NCI-H146 treated with DMSO at 0.1 percent for 48 hours (cell line): Measurements from ENCODE around the gene ACKR2.
A peak's percentile ranks its signal among the peaks of the same experiment; 100 is the strongest.

ENCODE experiments used
- DNase-seq: peaks from one replicate; lab custom pipeline; 2025; ENCODE audit not compliant: unreplicated experiment; lab: John Stamatoyannopoulos, UW

The ACKR2 gene

DNA sequence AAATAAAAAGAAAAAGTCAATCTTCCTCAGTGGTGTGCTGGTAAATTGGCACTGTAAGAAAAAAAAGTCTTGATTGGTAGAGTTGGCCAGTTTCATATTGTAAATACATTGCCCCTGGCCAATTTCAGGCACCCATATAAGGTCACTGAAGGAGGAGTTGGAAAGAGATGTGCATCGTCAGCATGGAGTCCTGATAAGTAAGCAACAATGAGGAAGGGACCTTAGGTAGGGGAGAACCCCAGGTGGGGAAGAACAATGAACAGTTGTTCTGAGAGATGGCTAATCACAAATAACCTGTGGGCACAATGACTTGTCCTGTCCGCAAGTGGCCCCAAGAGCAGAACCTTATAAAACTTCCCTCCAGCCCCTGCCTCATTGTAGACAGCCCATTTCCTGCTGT, 75.1 kb downstream of the ACKR2 start:
- no peak for DNase-seq

DNA sequence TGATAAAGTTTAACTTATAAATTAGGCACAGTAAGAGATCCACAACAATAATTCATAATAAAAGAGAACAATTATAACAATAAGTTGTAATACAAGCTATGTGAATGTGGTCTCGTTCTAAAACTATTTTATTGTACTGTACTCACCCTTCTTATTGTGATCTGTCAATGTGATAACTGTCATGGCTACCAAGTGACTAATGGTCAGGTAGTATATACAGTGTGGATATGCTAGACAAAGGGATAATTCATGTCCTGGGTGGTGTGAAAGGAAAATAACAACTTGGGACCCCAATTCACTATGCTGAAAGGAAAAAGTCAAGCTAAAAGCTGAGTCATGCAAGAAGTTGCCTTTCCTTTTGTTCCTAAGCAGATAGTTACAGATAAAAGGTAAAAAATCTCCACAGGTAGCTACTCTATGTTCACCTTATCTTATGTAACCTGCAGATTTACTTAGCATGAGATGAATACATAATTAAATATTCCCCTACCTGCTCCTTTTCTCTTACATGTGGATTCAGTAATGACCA, 77.1 kb downstream of the ACKR2 start:
- DNase-seq: no peak

DNA sequence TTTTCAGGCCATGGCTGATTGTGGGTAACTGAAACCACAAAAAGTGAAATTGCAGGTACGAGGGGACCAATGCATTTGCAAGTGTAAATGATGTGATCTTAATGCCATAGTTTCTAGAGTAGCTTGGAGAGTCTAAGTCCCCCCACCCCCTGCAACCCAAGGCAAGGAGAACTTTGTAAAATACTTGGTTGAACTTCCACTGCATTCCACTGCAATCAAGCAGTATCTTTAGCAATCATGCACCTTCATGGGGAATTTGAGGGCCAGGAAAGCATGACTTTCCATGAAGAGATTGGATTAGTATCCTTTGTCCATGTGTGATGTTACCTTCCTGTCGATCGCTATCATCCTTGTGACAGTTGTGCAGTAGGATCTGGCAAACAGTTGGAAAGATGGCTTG, 77.8 kb downstream of the ACKR2 start:
- DNase-seq: no peak

DNA sequence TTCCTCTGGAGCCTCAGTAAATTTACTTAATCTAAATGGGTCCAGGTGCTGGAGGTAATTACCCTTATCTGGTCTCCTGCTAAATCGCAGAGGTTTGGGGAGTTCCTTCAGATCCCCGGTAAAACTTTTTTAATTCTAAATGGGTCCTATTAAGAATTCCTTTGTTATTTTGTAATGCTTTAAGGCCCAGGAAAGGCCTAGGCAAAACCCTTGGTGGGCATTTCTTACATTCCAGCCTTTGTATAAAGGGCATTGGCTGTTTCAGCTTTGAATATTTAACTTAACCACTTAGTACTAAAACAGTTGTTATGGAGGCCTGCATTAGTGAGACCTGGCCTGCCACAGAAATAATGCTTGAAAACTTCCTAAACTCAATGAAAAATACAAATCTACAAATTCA, 81.8 kb downstream of the ACKR2 start:
- DNase-seq: no peak

DNA sequence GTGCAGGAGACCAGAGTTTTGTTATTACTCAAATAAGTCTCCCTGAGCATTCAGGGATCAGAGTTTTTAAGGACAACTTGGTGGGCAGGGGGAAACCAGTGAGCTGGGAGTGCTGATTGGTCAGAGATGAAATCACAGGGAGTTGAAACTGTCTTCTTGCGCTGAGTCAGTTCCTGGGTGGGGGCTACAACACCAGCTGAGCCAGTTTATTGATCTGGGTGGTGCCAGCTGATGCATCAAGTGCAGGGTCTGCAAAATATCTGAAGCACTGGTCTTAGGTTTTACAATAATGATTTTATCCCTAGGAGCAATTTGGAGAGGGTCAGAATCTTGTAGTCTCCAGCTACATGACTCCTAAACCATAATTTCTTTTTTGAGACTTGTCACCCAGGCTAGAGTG, 82.9 kb downstream of the ACKR2 start:
- no peak for DNase-seq

DNA sequence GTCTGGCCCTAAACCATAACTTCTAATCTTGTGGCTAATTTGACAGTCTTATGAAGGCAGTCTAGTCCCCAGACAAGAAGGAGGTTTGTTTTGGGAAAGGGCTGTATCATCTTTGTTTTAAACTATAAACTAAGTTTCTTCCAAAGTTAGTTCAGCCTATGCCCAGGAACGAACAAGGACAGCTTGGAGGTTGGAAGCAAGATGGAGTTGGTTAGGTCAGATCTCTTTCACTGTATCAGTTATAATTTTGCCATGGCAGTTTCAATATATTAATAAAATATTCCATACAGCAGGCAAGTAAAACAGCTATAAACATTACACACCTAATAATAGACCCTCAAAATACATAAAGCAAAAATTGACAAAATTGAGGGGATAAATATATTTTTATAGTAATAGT, 83.6 kb downstream of the ACKR2 start:
- no peak for DNase-seq

DNA sequence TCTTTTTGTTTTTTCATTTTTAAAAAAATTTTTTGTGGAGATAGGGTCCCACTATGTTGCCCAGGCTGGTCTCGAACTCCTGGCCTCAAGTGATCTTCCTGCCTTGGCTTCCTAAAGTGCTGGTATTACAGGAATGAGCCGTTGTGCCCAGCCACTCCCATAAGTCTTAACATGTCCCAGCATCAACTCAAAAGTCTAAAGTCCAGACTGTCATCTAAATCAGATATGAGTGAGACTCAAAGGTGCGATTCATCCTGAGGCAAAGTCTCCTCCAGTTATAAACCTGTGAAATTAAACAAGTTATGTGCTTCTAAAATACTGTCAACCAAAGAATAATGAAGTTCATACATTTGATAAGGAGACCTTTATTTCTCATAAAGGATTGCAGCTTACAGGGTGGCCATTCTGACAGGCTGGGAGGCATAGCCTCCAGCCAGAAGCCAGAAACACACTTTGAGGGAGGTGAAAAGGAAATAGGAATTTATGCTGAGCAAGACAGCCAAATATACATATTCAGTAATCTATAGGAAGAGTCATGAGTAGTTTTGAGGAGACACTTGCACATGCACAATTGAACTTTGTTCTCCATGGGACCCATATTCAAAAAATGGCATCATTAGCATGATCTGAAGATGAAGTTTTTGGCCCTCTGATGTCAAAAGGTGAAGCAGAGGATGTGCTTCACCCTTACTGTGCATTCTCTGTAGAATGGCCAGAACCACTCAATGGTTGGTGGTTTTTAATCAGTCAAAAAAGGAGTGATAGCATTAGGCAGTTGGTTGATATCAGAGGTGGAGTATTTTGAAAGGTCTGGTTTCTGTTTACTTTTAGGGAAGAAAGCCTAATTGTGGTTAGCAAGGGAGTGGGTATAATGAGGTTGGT, 85.7 kb downstream of the ACKR2 start:
- no peak for DNase-seq

DNA sequence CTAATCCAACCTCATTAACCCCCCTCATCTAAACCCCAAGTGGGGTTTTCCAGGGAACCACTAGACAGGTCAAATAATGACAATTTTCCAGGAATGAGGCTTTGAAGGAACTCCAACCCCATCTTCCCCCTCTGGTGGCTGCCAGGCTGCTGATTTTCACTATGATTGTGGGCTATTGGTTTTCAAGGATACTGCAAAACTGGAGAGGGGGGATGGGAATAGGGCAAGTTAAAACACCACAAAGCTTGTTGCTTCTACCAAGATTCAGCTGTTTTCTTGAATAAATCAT, 86.3 kb downstream of the ACKR2 start:
- DNase-seq: no peak

DNA sequence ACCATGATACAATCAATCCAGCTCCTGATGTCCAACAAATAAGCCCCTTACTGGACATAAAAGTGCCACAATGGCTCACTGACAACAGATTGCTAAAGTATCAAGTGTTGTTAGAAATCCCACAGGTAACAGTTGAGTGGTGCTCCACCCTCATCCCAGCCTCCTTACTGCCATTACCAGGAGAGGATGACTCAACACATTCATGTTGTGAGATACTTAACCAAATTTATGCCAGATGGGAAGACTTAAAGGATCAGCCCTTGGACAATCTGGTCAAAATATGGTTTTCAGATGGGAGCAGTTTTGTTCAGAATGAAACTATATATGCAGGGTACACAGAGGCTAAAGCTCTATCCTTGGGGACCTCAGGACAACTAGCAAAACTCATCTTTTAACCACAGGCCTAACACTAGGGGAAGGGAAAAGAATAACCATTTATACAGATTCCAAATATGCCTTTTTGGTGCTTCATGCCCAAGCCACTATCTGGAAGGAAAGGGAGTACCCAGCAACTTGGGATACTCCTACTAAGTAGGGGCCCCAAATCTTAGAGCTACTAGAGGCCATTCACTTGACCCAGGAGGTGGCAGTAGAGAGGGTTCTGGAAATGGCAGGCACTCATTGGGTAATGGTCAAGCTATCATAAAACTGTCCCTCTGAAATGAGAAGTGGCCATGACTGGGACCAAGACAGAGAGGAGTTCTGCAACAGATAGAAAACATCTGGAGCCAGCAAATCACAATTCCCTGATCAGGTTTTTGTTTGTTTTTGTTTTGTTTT, 89.8 kb downstream of the ACKR2 start:
- DNase-seq: no peak

DNA sequence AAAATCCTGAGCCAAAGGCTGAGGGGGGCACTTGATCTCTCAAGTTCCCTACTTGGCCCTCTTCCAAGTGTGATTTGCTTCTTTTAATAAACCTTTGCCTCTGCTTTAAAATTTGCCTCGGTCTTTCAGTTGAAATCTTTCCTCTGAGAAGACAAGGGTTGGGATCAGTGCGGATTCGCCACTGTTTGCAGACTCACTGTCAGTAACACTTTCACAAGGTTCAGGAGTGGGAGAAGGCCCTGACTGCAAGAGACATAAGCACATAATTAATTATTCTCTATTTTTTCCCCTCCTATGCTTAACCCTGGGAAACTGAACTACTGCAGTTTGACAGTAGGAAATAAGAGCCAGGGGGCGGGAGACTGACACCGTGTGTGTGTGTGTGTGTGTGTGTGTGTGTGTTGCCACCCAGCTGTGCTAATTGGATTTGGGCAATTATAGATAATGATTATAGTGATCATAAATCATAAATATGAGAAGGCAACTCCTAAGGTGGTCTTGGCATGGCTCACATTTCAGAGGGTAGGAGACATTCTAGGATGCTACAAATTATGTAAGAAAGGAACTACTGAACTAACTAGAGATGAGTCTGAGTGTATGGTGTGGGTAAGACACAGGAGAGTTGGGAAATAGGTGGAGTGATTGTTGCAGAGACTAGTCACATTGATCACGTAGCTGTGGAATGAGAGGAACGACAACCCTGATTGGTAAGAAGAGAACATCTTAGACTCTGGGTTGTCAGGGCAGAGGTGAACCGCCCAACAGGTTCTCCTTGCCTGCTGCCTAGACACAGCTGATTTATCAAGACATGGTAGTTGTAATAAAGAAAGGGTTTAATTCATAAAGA, 91.2 kb downstream of the ACKR2 start:
- DNase-seq: no peak

DNA sequence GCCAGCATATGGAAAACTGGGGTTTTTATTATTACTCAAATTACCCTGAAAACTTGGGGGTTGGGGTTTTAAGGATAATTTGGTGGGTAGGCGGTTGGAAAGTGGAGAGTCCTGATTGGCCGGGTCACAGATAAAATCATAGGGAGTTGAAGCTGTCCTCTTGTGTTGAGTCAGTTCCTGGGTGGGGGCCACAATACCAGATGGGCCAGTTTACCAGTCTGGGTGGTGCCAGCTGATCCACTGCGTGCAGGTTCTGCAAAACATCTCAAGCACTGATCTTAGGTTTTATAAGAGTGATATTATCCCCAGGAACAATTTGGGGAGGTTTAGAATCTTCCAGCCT, 91.8 kb downstream of the ACKR2 start:
- no peak for DNase-seq

DNA sequence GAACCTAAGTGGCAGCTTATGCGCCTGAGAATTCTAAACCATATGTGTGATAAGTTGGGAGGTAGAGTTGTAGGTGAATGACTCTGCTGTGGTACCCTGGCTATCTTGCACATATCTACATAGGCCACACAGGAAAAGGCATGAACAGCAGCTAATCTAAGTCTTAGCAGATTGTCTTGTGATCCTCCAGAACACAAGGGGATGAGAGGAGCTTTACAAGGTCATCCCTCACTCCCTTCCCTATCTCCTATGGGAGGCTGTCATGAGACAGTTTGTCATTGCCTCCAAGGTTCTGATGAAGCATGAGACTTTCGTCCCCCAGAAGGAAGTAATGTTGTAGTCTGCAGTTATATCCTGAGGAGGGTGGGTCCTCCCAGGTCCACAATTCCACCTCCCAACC, 93.0 kb downstream of the ACKR2 start:
- DNase-seq: no peak

DNA sequence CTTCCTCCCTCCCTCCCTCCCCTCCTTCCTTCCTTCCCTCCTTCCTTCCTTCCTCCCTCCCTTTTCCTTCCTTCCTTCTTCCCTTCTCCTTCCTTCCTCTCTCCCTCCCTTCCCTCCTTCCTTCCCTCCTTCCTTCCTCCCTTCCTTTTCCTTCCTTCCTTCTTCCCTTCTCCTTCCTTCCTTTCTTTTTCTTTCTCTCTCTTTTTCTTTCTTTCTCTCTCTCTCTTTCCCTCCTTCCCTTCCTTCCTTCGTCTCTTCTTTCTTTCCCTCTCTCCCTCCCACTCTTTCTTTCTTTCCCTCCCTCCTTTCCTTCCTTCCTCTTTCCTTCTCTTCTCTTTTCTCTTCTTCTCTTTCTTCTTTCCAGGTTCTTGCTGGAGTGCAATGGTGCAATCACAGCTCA, 94.8 kb downstream of the ACKR2 start:
- no peak for DNase-seq

DNA sequence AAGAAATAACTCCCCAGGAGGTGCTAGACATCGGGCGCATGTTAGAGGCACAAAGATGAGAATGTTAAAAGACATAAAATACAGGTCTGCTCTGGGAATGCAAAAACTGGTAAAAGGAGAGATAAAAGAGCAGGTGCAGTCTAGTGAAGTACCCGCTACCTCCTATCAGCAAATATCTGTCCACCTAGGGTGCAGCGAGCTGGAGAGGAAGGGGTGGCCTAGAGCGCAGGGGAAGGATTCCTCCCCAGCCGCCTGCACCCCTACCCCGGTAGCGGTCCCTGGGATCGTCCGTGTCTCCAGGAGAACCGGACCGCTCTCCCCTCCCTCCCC, 96.5 kb downstream of the ACKR2 start:
- peak; percentile 8 for DNase-seq

DNA sequence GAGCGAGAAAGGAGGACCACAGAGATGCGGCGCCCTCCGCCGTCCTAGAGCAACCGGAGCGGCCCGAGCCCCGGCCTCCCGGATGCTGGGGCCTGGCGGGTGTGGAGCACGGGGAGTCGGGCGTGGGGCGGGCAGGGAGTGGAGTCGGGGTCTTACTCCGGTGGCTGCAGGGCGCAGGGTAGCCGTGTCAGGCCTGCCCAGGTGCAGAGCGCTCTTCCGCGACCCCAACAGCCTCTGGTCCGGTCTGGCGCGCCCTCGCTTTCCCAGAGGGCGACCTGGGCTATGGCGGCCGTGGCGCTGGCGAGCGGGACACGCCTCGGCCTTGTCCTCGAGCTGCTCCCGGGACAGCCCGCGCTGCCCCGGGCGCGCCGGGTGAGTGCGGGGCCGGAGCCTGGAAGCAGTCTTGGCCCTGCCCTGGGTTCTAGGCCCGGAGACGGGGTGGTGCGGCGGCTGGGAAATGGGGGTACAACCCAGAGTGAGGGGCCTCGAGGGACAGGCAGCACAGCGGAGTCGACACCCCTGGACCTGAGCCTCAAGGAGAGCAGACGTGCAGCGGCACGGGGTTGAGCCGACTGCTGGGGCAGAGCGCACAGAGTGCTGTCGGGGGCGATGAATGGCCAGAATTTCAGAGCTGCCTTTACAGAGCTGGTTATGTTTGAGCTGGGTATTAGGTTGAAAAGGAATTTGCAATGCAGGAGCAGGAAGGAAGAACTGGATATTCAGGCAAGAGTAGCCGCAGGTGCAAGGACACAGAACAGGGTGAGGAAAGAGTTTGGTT, 97.0 kb downstream of the ACKR2 start, which contains the start of gene ZNF662:
Gene ZNF662 (plus strand): TSS at position 73 of the 778 bp plus-strand sequence. CDS start 1,973 bp downstream, outside the sequence.
- DNase-seq: peak; percentile 2

DNA sequence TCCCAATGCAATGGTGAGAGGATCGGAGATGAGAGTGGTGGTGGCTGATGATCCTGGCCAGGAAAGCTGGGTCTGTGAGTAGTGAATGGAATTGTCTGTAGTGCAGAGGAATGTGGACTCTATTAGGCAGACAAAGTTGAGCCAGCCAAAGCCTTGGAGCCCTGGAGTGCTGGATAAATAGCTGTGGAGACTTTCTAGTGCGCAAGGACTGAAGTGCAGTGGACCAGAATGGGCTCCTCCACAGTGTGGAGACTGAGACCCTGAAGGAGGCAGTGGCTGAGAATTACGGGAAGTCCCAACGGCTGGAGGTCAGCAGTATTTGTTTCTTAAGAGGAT, 97.6 kb downstream of the ACKR2 start:
- DNase-seq: no peak

DNA sequence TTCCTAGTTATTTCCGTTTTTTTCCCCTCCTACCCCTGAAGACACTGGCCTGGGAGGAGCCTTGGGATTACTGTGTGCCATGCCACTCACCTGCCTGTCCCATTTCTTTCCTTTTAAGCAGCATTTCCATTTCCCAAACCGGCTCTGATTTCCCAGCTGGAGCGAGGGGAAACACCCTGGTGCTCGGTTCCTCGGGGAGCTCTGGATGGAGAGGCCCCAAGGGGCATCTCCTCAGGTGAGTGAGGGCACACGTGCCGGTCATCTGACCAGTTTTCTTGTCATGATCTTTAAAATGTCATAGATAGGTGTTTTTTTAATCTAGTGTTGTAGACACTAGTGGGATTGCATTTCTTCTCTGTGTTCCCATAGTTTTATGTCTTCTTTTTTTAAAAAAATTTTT, 99.4 kb downstream of the ACKR2 start:
- DNase-seq: no peak

DNA sequence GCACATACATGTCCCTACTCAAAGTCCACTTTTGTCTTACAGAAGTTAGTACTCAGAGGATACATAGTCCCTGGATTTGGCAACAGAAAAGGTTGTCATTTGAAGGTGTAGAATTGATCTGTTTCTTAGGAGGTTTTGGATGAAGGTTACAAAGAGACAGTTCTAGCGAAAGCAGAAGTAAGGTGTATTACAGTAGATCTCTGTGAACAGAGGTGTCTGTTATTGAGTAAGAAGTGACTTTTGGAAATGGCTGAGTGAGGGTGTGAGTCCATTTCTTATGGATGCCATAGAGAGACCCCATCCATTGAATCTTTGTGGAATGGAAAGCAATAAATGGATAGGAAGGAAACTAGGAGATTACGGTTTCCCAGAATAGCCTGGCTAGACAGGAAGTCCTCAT, 102.3 kb downstream of the ACKR2 start:
- no peak for DNase-seq

DNA sequence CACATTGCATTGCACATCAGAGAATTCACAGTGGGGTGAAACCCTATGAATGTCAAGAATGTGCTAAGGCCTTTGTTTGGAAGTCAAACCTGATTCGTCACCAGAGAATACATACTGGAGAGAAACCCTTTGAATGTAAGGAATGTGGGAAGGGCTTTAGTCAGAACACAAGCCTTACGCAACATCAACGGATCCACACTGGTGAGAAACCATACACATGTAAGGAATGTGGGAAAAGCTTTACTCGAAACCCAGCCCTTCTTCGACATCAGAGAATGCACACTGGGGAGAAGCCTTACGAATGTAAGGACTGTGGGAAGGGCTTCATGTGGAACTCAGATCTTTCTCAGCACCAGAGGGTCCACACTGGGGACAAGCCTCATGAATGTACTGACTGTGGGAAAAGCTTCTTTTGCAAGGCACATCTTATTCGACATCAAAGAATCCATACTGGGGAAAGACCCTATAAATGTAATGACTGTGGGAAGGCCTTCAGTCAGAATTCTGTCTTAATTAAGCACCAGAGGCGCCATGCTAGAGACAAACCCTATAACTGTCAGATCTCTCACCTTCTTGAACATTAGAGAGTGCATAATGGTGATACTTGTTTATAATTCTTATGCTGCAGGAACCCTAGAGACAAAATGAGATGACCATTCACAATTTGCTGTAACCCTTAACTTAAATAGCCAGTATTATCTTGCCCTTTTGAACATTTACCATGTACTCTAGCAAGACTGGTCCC, 105.7 kb downstream of the ACKR2 start:
- DNase-seq: no peak
